Right hindlimb (tissue), 1 donor: ENCODE data around the gene TSPAN9.

Experiments used
- DNase-seq: peaks from one replicate; pipeline ENCODE4 v3.0.0-alpha.2; 2018

Gene TSPAN9

GRCh38 chr12:3076730-3077571 lies at the start of gene TSPAN9:
Gene TSPAN9, plus strand, starts transcription at chr12:3077379. Its CDS starts 123,815 bp downstream, at chr12:3201194.
- peak; percentile 83 for DNase-seq

GRCh38 chr12:3028108-3028507 lies 49.1 kb upstream of the TSPAN9 start:
- DNase-seq = no peak

GRCh38 chr12:3030821-3031429 lies 46.3 kb upstream of the TSPAN9 start:
- no peak for DNase-seq

GRCh38 chr12:3032161-3032560 lies 45.0 kb upstream of the TSPAN9 start:
- DNase-seq = no peak

- DNase-seq = peak; percentile 73
Measured at GRCh38 chr12:3032770-3033538, 44.2 kb upstream of the TSPAN9 start.

- peak; percentile 85 for DNase-seq
Measured at GRCh38 chr12:3033539-3033867, 43.7 kb upstream of the TSPAN9 start.

GRCh38 chr12:3034067-3034750 lies 43.0 kb upstream of the TSPAN9 start:
- peak; percentile 75 for DNase-seq

- no peak for DNase-seq
Measured at GRCh38 chr12:3035171-3035570, 42.0 kb upstream of the TSPAN9 start.

- DNase-seq = no peak
Measured at GRCh38 chr12:3035815-3036702, 41.1 kb upstream of the TSPAN9 start.

GRCh38 chr12:3036901-3037600 lies 40.1 kb upstream of the TSPAN9 start:
- no peak for DNase-seq

- DNase-seq = no peak
Measured at GRCh38 chr12:3038166-3038565, 39.0 kb upstream of the TSPAN9 start.

- no peak for DNase-seq
Measured at GRCh38 chr12:3038926-3039510, 38.2 kb upstream of the TSPAN9 start.

GRCh38 chr12:3040026-3040656 lies 37.0 kb upstream of the TSPAN9 start:
- no peak for DNase-seq

GRCh38 chr12:3040663-3041544 lies 36.3 kb upstream of the TSPAN9 start:
- no peak for DNase-seq

- DNase-seq = peak; percentile 70
Measured at GRCh38 chr12:3041558-3042164, 35.5 kb upstream of the TSPAN9 start.

GRCh38 chr12:3042394-3042793 lies 34.8 kb upstream of the TSPAN9 start:
- no peak for DNase-seq

- no peak for DNase-seq
Measured at GRCh38 chr12:3042826-3043225, 34.4 kb upstream of the TSPAN9 start.

- no peak for DNase-seq
Measured at GRCh38 chr12:3043406-3043805, 33.8 kb upstream of the TSPAN9 start.

GRCh38 chr12:3044141-3044630 lies 33.0 kb upstream of the TSPAN9 start:
- DNase-seq = no peak
